ENCODE results near the gene RARG.
"Not testable (repeated sequence)": the region's sequence is repeated elsewhere in the genome, so short reads cannot be mapped to it uniquely, and the experiment has no call there.

DNA sequence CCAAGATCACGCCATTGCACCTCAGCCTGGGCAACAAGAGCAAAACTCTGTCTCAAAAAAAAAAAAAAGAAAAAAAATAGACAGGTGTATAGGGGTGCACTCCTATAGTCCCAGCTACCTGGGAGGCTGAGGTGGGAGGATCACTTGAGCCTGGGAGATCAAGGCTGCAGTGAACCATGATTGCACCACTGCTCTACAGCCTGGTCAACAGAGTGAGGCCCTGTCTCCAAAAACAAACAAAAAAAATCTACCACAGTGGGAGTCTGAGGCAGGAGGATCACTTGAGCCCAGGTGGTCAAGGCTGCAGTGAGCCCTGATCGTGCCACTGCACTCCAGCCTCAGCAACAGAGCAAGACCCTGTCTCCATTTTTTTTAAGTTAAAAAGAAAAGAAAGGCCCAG lies 69.0 kb downstream of the RARG start:
- TF ChIP-seq EZH2 (IDR thresholded peaks at IDR 0.05; ENCODE audit: borderline replicate concordance, insufficient read depth, low read depth, low read length, poor library complexity, severe bottlenecking); CTCF (IDR thresholded peaks at IDR 0.05): not testable (repeated sequence)

Measured in B cell (primary cell).